SU-DHL-6 (cell line): ENCODE data around the gene POC1B.

Experiments
- CTCF ChIP-seq: fragments of 200-600 bp; sonication (generic); IDR thresholded peaks from one replicate; pipeline ENCODE4 v1.5.1; 2017; ENCODE audit warnings: antibody characterized with exemption, mild to moderate bottlenecking, low read length, moderate library complexity; ENCODE audit not compliant: insufficient read depth, poor library complexity, severe bottlenecking
- EZH2phosphoT487 ChIP-seq: fragments of 200-600 bp; sonication (generic), shearing (Covaris generic); conservative IDR thresholded peaks from 2 replicates; pipeline ENCODE4 v1.6.1; 2018; ENCODE audit warnings: mild to moderate bottlenecking, antibody characterized with exemption, low read length, moderate library complexity, mixed read lengths

- TF ChIP-seq CTCF (no peak), EZH2phosphoT487 (no peak)
These were observed 21.3 kb upstream of the POC1B start for GRCh38 chr12:89547101-89547500.
